Right cardiac atrium (tissue), 5 donors: Measurements from ENCODE around the gene SLC13A3. TPM values are rescaled to one million over a fixed set of nuclear protein-coding genes. Genes with fewer than 3 reads are reported as not detected.

Experiments
- ATAC-seq, 2 donors: fragments of 200-7000 bp; cut with Tn5 transposase; one replicate each; pipeline versions ENCODE4 v1.8.0 to v1.9.1; 2020; ENCODE audit warnings: moderate library complexity in 2 of 2, mild to moderate bottlenecking in 1 of 2
- DNase-seq, 3 donors: peaks; one replicate each; pipeline ENCODE4 v3.0.0-alpha.2; 2020
- H3K27ac ChIP-seq: one replicate; pipeline ENCODE4 v1.5.1; 2013; ENCODE audit warnings: mild to moderate bottlenecking, low read length, control low read depth, moderate library complexity
- H3K27me3 ChIP-seq: one replicate; pipeline ENCODE4 v1.6.1; 2013; ENCODE audit not compliant: control insufficient read depth, insufficient read depth
- H3K4me1 ChIP-seq: one replicate; pipeline ENCODE4 v1.6.1; 2013; ENCODE audit warnings: low read length; ENCODE audit not compliant: control insufficient read depth, insufficient read depth
- H3K4me3 ChIP-seq: one replicate; pipeline ENCODE4 v1.5.1; 2013; ENCODE audit warnings: low read length, control low read depth
- H3K9me3 ChIP-seq: one replicate; pipeline ENCODE4 v1.6.1; 2013; ENCODE audit warnings: low read length; ENCODE audit not compliant: control insufficient read depth
- WGBS: extraction: QIAGEN DNeasy Blood & Tissue Kit; methylation state at CpG from one replicate; pipeline ENCODE4 v1.1.7; 2013; 5-methylcytosine and 5-hydroxymethylcytosine counted together
- intact Hi-C, 4 donors: fragments of 100-400 bp; cut with DNase I; formaldehyde crosslinking; loops; one replicate each; pipeline versions ENCODE4 v1.11.0 to v1.14.0; 2022 to 2023
- polyA plus RNA-seq: library from polyadenylated mRNA; stranded (reverse); fragments of 200-250 nt; gene quantifications from one replicate; pipeline ENCODE4 v1.2.3, GENCODE V29; 2013
- total RNA-seq, 4 donors: library from RNA; stranded (reverse); fragmentation: NEBNext Ultra II Directional; extraction: Animal tissue kit (Norgen Biotek cat#: 25700); gene quantifications; one replicate each; pipeline ENCODE4 v1.2.1, GENCODE V29; 2021
- donor health status: healthy with polysubstance abuse.
- donor health status: DM: no; HTN: yes; CAD: no.
- donor health status: DM: no; HTN: no; CAD: no.
- donor health status: DM: no; HTN: yes; CAD: no; lungs with severe emphysema.
- donor health status: DM: yes; HTN: yes; CAD: no.

The SLC13A3 gene
- total and polyA plus RNA-seq, 5 donors, result 0.35 to 1.5 (median 0.50) TPM

- intact Hi-C loops, result no loop called here
- DNase-seq, result no peak
- ATAC-seq, result no peak
- H3K4me1 ChIP-seq, result no peaks in the 10 kb centered on the region
- H3K27me3 ChIP-seq, result no peaks in the 10 kb centered on the region
- no peaks in the 10 kb centered on the region for H3K9me3 ChIP-seq
- WGBS, result 83% methylated on average over 10 of the region's 10 CpGs
- no peak overlapping the region for H3K27ac ChIP-seq
- no peak overlapping the region for H3K4me3 ChIP-seq
Observed at GRCh38 chr20:46650575-46651090, 626 bp downstream of the SLC13A3 start.

GRCh38 chr20:46649965-46650542 lies 1.2 kb downstream of the SLC13A3 start:
- intact Hi-C loops, result no loop called here
- 92% methylated on average over 9 of the region's 9 CpGs for WGBS
- DNase-seq (no peak), ATAC-seq (no peak)
- Histone ChIP-seq H3K27me3 (no peaks in the 10 kb centered on the region), H3K27ac (no peak overlapping the region), H3K9me3 (no peaks in the 10 kb centered on the region), H3K4me1 (no peaks in the 10 kb centered on the region), H3K4me3 (no peak overlapping the region)

- no peaks in the 10 kb centered on the region for H3K4me1 ChIP-seq
- DNase-seq, result no peak
- H3K9me3 ChIP-seq, result no peaks in the 10 kb centered on the region
- 44% methylated on average over 3 of the region's 3 CpGs for WGBS
- H3K27ac ChIP-seq, result no peak overlapping the region
- intact Hi-C loops, result no loop called here
- ATAC-seq, result no peak
- H3K27me3 ChIP-seq, result no peaks in the 10 kb centered on the region
- H3K4me3 ChIP-seq, result no peak overlapping the region
Observed at GRCh38 chr20:46649650-46649949, 1.7 kb downstream of the SLC13A3 start.

- Histone ChIP-seq H3K27me3 (no peaks in the 10 kb centered on the region), H3K27ac (no peak overlapping the region), H3K9me3 (no peaks in the 10 kb centered on the region), H3K4me1 (no peaks in the 10 kb centered on the region), H3K4me3 (no peak overlapping the region)
- intact Hi-C loops, result no loop called here
- no peak for ATAC-seq
- WGBS, result 61% methylated on average over 8 of the region's 8 CpGs
- no peak for DNase-seq
Observed at GRCh38 chr20:46648903-46649649, 2.2 kb downstream of the SLC13A3 start.

- Histone ChIP-seq H3K27me3 (no peaks in the 10 kb centered on the region), H3K27ac (no peak overlapping the region), H3K4me3 (no peak overlapping the region), H3K4me1 (no peaks in the 10 kb centered on the region), H3K9me3 (no peaks in the 10 kb centered on the region)
- ATAC-seq (no peak), DNase-seq (no peak)
- 44% methylated on average over 4 of the region's 4 CpGs for WGBS
- intact Hi-C loops, result no loop called here
Observed at GRCh38 chr20:46647469-46647868, 3.8 kb downstream of the SLC13A3 start.

- Histone ChIP-seq H3K9me3 (no peaks in the 10 kb centered on the region), H3K4me1 (no peaks in the 10 kb centered on the region), H3K4me3 (no peak overlapping the region), H3K27me3 (no peaks in the 10 kb centered on the region), H3K27ac (no peak overlapping the region)
- ATAC-seq (no peak), DNase-seq (no peak)
- WGBS, result 86% methylated on average over 3 of the region's 3 CpGs
- intact Hi-C loops, result no loop called here
Observed at GRCh38 chr20:46646659-46647380, 4.4 kb downstream of the SLC13A3 start.

- Histone ChIP-seq H3K9me3 (no peaks in the 10 kb centered on the region), H3K27me3 (no peaks in the 10 kb centered on the region), H3K27ac (no peak overlapping the region), H3K4me3 (no peak overlapping the region), H3K4me1 (no peaks in the 10 kb centered on the region)
- intact Hi-C loops, result no loop called here
- 72% methylated on average over 4 of the region's 4 CpGs for WGBS
- ATAC-seq, result no peak
- no peak for DNase-seq
Observed at GRCh38 chr20:46646122-46646521, 5.1 kb downstream of the SLC13A3 start.

- intact Hi-C loops, result no loop called here
Observed at GRCh38 chr20:46644733-46645132, 6.5 kb downstream of the SLC13A3 start.

GRCh38 chr20:46644160-46644559 lies 7.1 kb downstream of the SLC13A3 start:
- Histone ChIP-seq H3K4me1 (no peaks in the 10 kb centered on the region), H3K4me3 (no peak overlapping the region), H3K27me3 (no peaks in the 10 kb centered on the region), H3K9me3 (no peaks in the 10 kb centered on the region), H3K27ac (no peak overlapping the region)
- no peak for ATAC-seq
- intact Hi-C loops, result no loop called here
- DNase-seq, result no peak
- WGBS, result 98% methylated on average over 3 of the region's 3 CpGs

More at GRCh38 chr20:46644733-46645132, 6.5 kb downstream of the SLC13A3 start:
- H3K27ac ChIP-seq, result no peak overlapping the region
- DNase-seq (no peak), ATAC-seq (no peak)
- H3K4me3 ChIP-seq, result no peak overlapping the region
- H3K4me1 ChIP-seq, result no peaks in the 10 kb centered on the region
- no peaks in the 10 kb centered on the region for H3K27me3 ChIP-seq
- no peaks in the 10 kb centered on the region for H3K9me3 ChIP-seq
- 98% methylated on average over 1 of the region's 1 CpG for WGBS

- no peak overlapping the region for H3K4me3 ChIP-seq
- 76% methylated on average over 5 of the region's 5 CpGs for WGBS
- intact Hi-C loops, result no loop called here
- DNase-seq, result no peak
- no peak overlapping the region for H3K27ac ChIP-seq
- H3K27me3 ChIP-seq, result no peaks in the 10 kb centered on the region
- no peaks in the 10 kb centered on the region for H3K4me1 ChIP-seq
- H3K9me3 ChIP-seq, result no peaks in the 10 kb centered on the region
- ATAC-seq, result no peak
Observed at GRCh38 chr20:46642969-46643343, 8.3 kb downstream of the SLC13A3 start.

GRCh38 chr20:46642265-46642968 lies 8.8 kb downstream of the SLC13A3 start:
- no peak for ATAC-seq
- intact Hi-C loops, result no loop called here
- Histone ChIP-seq H3K27me3 (no peaks in the 10 kb centered on the region), H3K9me3 (no peaks in the 10 kb centered on the region), H3K4me1 (no peaks in the 10 kb centered on the region), H3K4me3 (no peak overlapping the region), H3K27ac (no peak overlapping the region)
- no peak for DNase-seq
- 71% methylated on average over 12 of the region's 12 CpGs for WGBS
